ENCODE data around the gene SPRED2. TPM values are rescaled to one million over a fixed set of nuclear protein-coding genes. Genes with fewer than 3 reads are reported as not detected.

The SPRED2 gene
- total RNA-seq, 4 donors from 2014 or later, result 12.5 to 21.2 (median 13.8) TPM

DNA sequence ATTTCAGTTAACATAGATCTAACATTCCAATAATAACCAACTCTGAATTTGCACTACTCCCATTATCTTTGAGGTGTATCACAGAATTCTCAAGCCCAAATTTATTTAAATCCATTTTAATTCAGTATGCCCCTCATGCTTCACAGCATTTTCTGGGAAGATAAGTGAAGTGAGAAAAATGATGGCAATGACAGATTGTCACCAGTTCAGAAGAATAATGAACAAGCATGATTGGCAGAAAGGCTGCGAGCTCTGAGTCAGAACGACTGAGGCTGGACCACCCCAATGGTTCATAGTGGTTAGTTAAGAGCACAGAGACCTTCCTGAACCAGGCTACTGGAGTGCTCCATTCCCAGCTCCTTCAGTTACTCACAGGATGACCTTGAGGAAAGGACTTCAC is 4.9 kb downstream of the SPRED2 start:
- WGBS, 2 donors (ENCODE audit: low coverage in 1 of 2), result 83 to 86% methylated on average over 2 of the region's 2 CpGs
- Histone ChIP-seq H3K9me3 (no peaks in the 10 kb centered on the region), H3K27me3 (no peaks in the 10 kb centered on the region), H3K27ac (no peak overlapping the region), H3K4me1 (peaks cover 0 to 13% (median 3%) of the 10 kb centered on the region in 3 donors), H3K4me3 (no peak overlapping the region), H3K36me3 (no peaks in the 10 kb centered on the region)
- no peak for ATAC-seq
- TF ChIP-seq POLR2A (IDR thresholded peaks at IDR 0.05), result no peak
- TF ChIP-seq POLR2AphosphoS5 (IDR thresholded peaks at IDR 0.05), result no peak
- TF ChIP-seq EP300 (IDR thresholded peaks at IDR 0.05), result no peak
- TF ChIP-seq, protein P1, sequence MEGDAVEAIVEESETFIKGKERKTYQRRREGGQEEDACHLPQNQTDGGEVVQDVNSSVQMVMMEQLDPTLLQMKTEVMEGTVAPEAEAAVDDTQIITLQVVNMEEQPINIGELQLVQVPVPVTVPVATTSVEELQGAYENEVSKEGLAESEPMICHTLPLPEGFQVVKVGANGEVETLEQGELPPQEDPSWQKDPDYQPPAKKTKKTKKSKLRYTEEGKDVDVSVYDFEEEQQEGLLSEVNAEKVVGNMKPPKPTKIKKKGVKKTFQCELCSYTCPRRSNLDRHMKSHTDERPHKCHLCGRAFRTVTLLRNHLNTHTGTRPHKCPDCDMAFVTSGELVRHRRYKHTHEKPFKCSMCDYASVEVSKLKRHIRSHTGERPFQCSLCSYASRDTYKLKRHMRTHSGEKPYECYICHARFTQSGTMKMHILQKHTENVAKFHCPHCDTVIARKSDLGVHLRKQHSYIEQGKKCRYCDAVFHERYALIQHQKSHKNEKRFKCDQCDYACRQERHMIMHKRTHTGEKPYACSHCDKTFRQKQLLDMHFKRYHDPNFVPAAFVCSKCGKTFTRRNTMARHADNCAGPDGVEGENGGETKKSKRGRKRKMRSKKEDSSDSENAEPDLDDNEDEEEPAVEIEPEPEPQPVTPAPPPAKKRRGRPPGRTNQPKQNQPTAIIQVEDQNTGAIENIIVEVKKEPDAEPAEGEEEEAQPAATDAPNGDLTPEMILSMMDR (IDR thresholded peaks at IDR 0.05), result no peak

DNA sequence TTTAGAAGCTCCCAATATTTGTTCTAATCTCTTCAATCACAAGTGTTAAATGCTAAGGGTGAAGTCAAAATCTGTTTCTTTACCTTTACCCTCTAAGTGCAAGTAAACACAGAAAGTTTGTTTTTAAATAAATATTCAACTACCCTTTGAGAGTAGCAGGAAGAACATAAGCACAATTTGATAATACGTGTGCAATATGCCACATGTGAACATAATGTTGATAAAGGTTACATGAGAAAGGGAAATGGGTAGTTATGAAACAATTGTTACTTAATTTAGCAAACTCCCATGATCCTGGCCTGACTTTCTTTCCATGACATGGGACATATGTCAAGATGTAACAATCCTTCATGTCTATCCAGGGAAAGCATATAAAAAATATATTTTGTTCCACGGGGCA is 7.1 kb downstream of the SPRED2 start:
- H3K4me1 ChIP-seq, result peaks cover 0 to 6% (median 5%) of the 10 kb centered on the region in 3 donors
- no peaks in the 10 kb centered on the region for H3K36me3 ChIP-seq
- no peak for ATAC-seq
- no peak overlapping the region for H3K27ac ChIP-seq
- WGBS, 2 donors (ENCODE audit: low coverage in 1 of 2), result 44 to 63% methylated on average over 2 of the region's 2 CpGs
- no peak overlapping the region for H3K4me3 ChIP-seq
- H3K27me3 ChIP-seq, result no peaks in the 10 kb centered on the region
- H3K9me3 ChIP-seq, result no peaks in the 10 kb centered on the region
- TF ChIP-seq EP300 (IDR thresholded peaks at IDR 0.05) (no peak), POLR2AphosphoS5 (IDR thresholded peaks at IDR 0.05) (no peak), POLR2A (IDR thresholded peaks at IDR 0.05) (no peak)
- TF ChIP-seq, protein P1 (IDR thresholded peaks at IDR 0.05), result no peak

DNA sequence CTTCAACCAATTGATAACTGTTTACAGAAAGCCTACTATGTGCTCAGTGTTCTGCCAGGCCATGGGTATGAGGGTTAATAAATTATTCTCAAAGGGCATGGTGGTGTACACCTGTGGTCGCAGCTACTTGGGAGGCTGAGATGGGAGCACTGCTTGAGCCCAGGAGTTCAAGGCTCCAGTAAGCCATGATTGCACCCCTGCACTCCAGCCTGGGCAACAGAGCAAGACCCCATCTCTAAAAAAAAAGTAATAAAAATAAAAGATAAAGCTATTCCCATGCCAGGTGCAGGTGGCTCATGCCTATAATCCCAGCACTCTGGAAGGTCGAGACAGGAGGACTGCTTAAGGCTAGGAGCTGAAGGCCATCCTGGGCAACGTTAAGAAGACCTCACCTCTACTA is 8.0 kb downstream of the SPRED2 start:
- ATAC-seq, result no peak
- H3K4me3 ChIP-seq, result no peak overlapping the region
- no peak overlapping the region for H3K27ac ChIP-seq
- no peaks in the 10 kb centered on the region for H3K36me3 ChIP-seq
- H3K27me3 ChIP-seq, result no peaks in the 10 kb centered on the region
- H3K4me1 ChIP-seq, result peaks cover 0 to 3% (median 0%) of the 10 kb centered on the region in 3 donors
- TF ChIP-seq EP300 (IDR thresholded peaks at IDR 0.05) (no peak), POLR2AphosphoS5 (IDR thresholded peaks at IDR 0.05) (no peak), POLR2A (IDR thresholded peaks at IDR 0.05) (no peak)
- TF ChIP-seq, protein P1 (IDR thresholded peaks at IDR 0.05), result no peak
- 73% methylated on average over 3 of the region's 3 CpGs; no CpG with 5 or more reads in 1 of the 2 donors for WGBS, 2 donors (ENCODE audit: low coverage in 1 of 2)
- H3K9me3 ChIP-seq, result no peaks in the 10 kb centered on the region

DNA sequence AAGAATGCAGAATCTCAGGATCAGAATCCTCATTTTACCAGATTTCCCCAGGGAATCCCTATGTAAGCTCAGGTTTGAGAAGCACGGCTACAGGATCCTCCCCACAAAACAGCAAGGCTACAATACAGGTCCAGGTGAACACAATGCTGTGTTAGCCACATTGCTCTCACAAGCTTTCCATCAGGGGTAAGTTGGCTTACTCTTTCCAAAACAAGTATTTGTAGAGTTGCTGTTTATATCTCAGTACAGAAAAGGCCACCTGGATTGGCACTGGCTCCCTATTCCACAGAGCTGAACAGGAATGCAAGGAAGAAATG is 11.0 kb downstream of the SPRED2 start:
- 71 to 100% methylated on average over 1 of the region's 1 CpG for WGBS, 2 donors (ENCODE audit: low coverage in 1 of 2)
- Histone ChIP-seq H3K4me1 (peaks cover 0 to 3% (median 0%) of the 10 kb centered on the region in 3 donors), H3K9me3 (no peaks in the 10 kb centered on the region), H3K27ac (no peak overlapping the region), H3K36me3 (no peaks in the 10 kb centered on the region), H3K4me3 (no peak overlapping the region), H3K27me3 (no peaks in the 10 kb centered on the region)
- TF ChIP-seq, protein P1 (IDR thresholded peaks at IDR 0.05), result no peak
- no peak for TF ChIP-seq POLR2A (IDR thresholded peaks at IDR 0.05)
- TF ChIP-seq EP300 (IDR thresholded peaks at IDR 0.05), result no peak
- no peak for TF ChIP-seq POLR2AphosphoS5 (IDR thresholded peaks at IDR 0.05)
- ATAC-seq, result no peak

DNA sequence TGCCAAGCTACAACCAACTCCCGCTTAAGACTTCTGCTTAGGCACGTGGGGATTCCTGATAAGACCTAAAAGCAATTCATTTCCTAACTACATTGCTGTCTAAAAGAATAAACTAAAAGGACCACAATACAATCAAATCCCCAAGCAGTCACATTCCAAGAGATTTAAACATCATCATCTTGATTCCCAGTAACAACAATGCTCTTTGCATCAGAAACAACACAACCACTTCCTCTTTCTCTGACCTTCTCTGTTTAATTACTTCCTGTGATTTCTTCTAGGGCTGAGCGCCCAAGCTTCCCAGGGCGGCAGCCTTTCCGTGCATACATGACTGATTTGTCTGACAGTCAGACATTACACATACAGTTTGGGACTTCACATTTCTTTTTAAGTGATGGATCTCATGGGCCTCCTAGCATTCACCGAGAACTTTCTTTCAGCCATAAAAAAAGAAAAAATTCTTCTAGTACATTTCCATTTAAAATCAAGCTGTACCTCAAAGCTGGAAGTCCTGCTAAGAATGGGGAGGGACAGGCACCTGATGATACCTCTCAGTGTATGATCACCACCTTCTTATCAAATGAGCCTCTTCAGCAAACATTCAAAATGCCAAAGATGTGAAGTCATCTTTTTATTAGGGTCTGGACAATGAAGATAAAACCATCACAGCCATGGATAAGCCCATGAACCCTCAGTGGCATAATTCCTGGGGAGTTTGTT is 11.5 kb downstream of the SPRED2 start:
- H3K4me3 ChIP-seq, result no peak overlapping the region
- WGBS, 2 donors (ENCODE audit: low coverage in 1 of 2), result 46 to 64% methylated on average over 6 of the region's 6 CpGs
- no peaks in the 10 kb centered on the region for H3K27me3 ChIP-seq
- ATAC-seq, result no peak
- TF ChIP-seq POLR2AphosphoS5 (IDR thresholded peaks at IDR 0.05) (no peak), POLR2A (IDR thresholded peaks at IDR 0.05) (no peak)
- H3K27ac ChIP-seq, result no peak overlapping the region
- H3K9me3 ChIP-seq, result no peaks in the 10 kb centered on the region
- H3K4me1 ChIP-seq, result peaks cover 0 to 3% (median 0%) of the 10 kb centered on the region in 3 donors
- H3K36me3 ChIP-seq, result no peaks in the 10 kb centered on the region
